HepG2 (cell line): ENCODE results near the gene IST1.

Source experiments
- CC2D1A ChIP-seq: sonication (generic); formaldehyde crosslinking; IDR thresholded peaks from 2 replicates; pipeline ENCODE4 v1.8.1; 2023; ENCODE audit warnings: mild to moderate bottlenecking, missing genetic modification reagents
- CEBPB ChIP-seq: IDR thresholded peaks from 2 replicates; pipeline ENCODE4 v1.6.1; 2011; ENCODE audit warnings: low read depth, low read length, improper control_type of control experiment, borderline replicate concordance
- CTCF ChIP-seq: sonication (generic); formaldehyde crosslinking; IDR thresholded peaks from 2 replicates; pipeline ENCODE4 v1.5.0; 2020; ENCODE audit warnings: mild to moderate bottlenecking, missing genetic modification reagents, moderate library complexity
- HCFC1 ChIP-seq: fragments of 150-350 bp; IDR thresholded peaks from 2 replicates; pipeline ENCODE4 v1.6.1; 2014; ENCODE audit warnings: low read depth, low read length
- MED1 ChIP-seq: sonication (generic); formaldehyde crosslinking; IDR thresholded peaks from 2 replicates; pipeline ENCODE4 v1.4.0; 2020; ENCODE audit warnings: missing genetic modification reagents
- ZNF121 ChIP-seq: sonication (generic); formaldehyde crosslinking; IDR thresholded peaks from 2 replicates; pipeline ENCODE4 v1.5.0; 2020; ENCODE audit warnings: mild to moderate bottlenecking, missing genetic modification reagents
- ZNF431 ChIP-seq: sonication (generic); formaldehyde crosslinking; IDR thresholded peaks from 2 replicates; pipeline ENCODE4 v1.9.0; 2022; ENCODE audit warnings: missing genetic modification reagents, low read depth, mild to moderate bottlenecking, borderline replicate concordance
- ZNF646 ChIP-seq: sonication (generic); formaldehyde crosslinking; IDR thresholded peaks from 2 replicates; pipeline ENCODE4 v1.9.0; 2021; ENCODE audit warnings: mild to moderate bottlenecking, missing genetic modification reagents

- TF ChIP-seq MED1 (CRISPR knock-in tag) (no peak), CTCF (CRISPR knock-in tag) (no peak), HCFC1 (no peak), ZNF431 (CRISPR knock-in tag) (no peak), CC2D1A (CRISPR knock-in tag) (no peak), ZNF121 (CRISPR knock-in tag) (no peak), CEBPB (no peak), ZNF646 (CRISPR knock-in tag) (no peak)
Observed at GRCh38 chr16:71937868-71938510, 42.7 kb downstream of the IST1 start.
